ENCODE measurements around the gene SLC12A4.
A peak's percentile ranks its signal among the peaks of the same experiment; 100 is the strongest.
"Not testable (repeated sequence)": the region's sequence is repeated elsewhere in the genome, so short reads cannot be mapped to it uniquely, and the experiment has no call there.

Gene SLC12A4

GRCh38 chr16:67940446-67941089 is 27.9 kb downstream of the SLC12A4 start:
- in situ Hi-C loops (cut with MboI; ENCODE audit: low pct_unique_long_range_greater_than_20kb, low sequenced_read_pairs, unreplicated experiment): no loop called here
- TF ChIP-seq CTCF (IDR thresholded peaks at IDR 0.05; ENCODE audit: extremely low read depth, insufficient read depth, missing control alignments): no peak
- DNase-seq (ENCODE audit: low spot score): no peak

GRCh38 chr16:67939507-67940445 is 28.7 kb downstream of the SLC12A4 start:
- TF ChIP-seq CTCF (IDR thresholded peaks at IDR 0.05; ENCODE audit: extremely low read depth, insufficient read depth, missing control alignments): no peak
- no peak for DNase-seq (ENCODE audit: low spot score)
- in situ Hi-C loops (cut with MboI; ENCODE audit: low pct_unique_long_range_greater_than_20kb, low sequenced_read_pairs, unreplicated experiment): no loop called here

GRCh38 chr16:67937713-67938112 is 30.7 kb downstream of the SLC12A4 start:
- DNase-seq (ENCODE audit: low spot score); in situ Hi-C loops (cut with MboI; ENCODE audit: low pct_unique_long_range_greater_than_20kb, low sequenced_read_pairs, unreplicated experiment): not testable (repeated sequence)

- no peak for TF ChIP-seq CTCF (IDR thresholded peaks at IDR 0.05; ENCODE audit: extremely low read depth, insufficient read depth, missing control alignments)
- in situ Hi-C loops (cut with MboI; ENCODE audit: low pct_unique_long_range_greater_than_20kb, low sequenced_read_pairs, unreplicated experiment): no loop called here
- peak; percentile 94 for DNase-seq (ENCODE audit: low spot score)
These were observed 31.4 kb downstream of the SLC12A4 start for GRCh38 chr16:67936880-67937605.

- no peak for TF ChIP-seq CTCF (IDR thresholded peaks at IDR 0.05; ENCODE audit: extremely low read depth, insufficient read depth, missing control alignments)
- peak; percentile 64 for DNase-seq (ENCODE audit: low spot score)
- in situ Hi-C loops (cut with MboI; ENCODE audit: low pct_unique_long_range_greater_than_20kb, low sequenced_read_pairs, unreplicated experiment): no loop called here
These were observed 32.1 kb downstream of the SLC12A4 start, which contains the start of gene PSMB10 for GRCh38 chr16:67936124-67936879. PSMB10 (minus strand) TSS chr16:67936850; CDS start chr16:67936749, 101 bp downstream.

GRCh38 chr16:67935402-67936123 is 32.9 kb downstream of the SLC12A4 start:
- DNase-seq (ENCODE audit: low spot score): peak; percentile 99
- no peak for TF ChIP-seq CTCF (IDR thresholded peaks at IDR 0.05; ENCODE audit: extremely low read depth, insufficient read depth, missing control alignments)
- in situ Hi-C loops (cut with MboI; ENCODE audit: low pct_unique_long_range_greater_than_20kb, low sequenced_read_pairs, unreplicated experiment): no loop called here

All from GM13977 (cell line).